Measurements from ENCODE around the gene ECT2. TPM values are rescaled to one million over a fixed set of nuclear protein-coding genes. Genes with fewer than 3 reads are reported as not detected.
A peak's percentile ranks its signal among the peaks of the same experiment; 100 is the strongest.

ECT2 gene
- total RNA-seq, 2 donors from 2014 or later: 10.3 to 12.1 TPM

DNA sequence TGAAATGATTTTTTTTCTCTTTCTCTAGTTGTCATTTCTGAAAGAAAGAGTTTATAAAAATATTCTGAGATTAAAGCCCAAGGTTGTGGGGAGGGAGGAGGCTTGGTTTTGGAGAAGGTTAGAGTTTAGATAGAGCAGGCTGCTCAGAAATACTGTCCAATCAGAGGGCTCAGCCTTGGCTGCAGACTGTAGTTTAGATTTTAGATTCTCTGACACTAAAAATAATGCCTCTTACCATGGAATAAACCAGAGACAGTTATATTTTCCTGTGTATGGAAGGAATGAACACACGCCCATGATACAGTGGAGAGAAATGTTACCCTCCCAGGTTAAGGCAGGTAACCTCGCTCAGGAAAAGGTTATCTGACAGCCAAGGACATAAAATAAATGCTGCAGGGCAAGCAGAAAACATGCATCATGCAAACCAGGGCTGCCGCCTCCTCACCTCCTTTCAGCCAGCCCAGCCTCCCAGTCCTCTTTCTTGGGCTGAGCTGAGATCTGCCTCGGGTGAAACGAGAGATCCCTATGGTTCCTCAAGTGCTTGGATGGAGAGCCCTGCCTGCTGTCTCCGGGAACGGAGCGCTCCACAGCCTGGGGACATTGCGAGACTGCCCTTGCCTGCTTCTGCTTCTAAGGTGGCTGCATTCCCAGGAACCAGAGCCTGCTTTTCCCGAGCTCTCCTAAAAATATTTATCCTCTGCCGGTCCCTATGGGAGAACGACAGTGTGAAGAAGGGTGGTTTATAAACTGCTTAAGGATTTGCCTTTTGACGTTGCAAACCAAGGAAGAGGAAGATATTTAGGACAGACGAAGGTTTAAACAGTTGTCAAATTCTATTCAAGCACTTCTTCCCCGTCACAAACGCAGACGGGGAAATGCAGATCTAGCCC, 40.5 kb upstream of the ECT2 start:
- Histone ChIP-seq H3K27ac (peak overlapping the region; percentile 80 to 88), H3K4me1 (replicated peaks) (no peaks in the 10 kb centered on the region), H3K36me3 (no peaks in the 10 kb centered on the region), H3K9me3 (no peaks in the 10 kb centered on the region), H3K27me3 (replicated peaks; ENCODE audit: insufficient read depth) (no peaks in the 10 kb centered on the region), H3K4me3 (peak overlapping the region; percentile 71 to 87)
- DNase-seq (ENCODE audit: low spot score): peak; percentile 50
- intact Hi-C loops (cut with DNase I): loop anchor here (5.0 kb wide), 1 partner anchor 33 kb away; no protein-coding TSS in a partner anchor
- TF ChIP-seq POLR2A (IDR thresholded peaks at IDR 0.05) (no peak), POLR2AphosphoS5 (IDR thresholded peaks at IDR 0.05) (no peak)
- TF ChIP-seq, protein P1, sequence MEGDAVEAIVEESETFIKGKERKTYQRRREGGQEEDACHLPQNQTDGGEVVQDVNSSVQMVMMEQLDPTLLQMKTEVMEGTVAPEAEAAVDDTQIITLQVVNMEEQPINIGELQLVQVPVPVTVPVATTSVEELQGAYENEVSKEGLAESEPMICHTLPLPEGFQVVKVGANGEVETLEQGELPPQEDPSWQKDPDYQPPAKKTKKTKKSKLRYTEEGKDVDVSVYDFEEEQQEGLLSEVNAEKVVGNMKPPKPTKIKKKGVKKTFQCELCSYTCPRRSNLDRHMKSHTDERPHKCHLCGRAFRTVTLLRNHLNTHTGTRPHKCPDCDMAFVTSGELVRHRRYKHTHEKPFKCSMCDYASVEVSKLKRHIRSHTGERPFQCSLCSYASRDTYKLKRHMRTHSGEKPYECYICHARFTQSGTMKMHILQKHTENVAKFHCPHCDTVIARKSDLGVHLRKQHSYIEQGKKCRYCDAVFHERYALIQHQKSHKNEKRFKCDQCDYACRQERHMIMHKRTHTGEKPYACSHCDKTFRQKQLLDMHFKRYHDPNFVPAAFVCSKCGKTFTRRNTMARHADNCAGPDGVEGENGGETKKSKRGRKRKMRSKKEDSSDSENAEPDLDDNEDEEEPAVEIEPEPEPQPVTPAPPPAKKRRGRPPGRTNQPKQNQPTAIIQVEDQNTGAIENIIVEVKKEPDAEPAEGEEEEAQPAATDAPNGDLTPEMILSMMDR (IDR thresholded peaks at IDR 0.05): no peak
- WGBS: 2% methylated on average over 17 of the region's 17 CpGs

DNA sequence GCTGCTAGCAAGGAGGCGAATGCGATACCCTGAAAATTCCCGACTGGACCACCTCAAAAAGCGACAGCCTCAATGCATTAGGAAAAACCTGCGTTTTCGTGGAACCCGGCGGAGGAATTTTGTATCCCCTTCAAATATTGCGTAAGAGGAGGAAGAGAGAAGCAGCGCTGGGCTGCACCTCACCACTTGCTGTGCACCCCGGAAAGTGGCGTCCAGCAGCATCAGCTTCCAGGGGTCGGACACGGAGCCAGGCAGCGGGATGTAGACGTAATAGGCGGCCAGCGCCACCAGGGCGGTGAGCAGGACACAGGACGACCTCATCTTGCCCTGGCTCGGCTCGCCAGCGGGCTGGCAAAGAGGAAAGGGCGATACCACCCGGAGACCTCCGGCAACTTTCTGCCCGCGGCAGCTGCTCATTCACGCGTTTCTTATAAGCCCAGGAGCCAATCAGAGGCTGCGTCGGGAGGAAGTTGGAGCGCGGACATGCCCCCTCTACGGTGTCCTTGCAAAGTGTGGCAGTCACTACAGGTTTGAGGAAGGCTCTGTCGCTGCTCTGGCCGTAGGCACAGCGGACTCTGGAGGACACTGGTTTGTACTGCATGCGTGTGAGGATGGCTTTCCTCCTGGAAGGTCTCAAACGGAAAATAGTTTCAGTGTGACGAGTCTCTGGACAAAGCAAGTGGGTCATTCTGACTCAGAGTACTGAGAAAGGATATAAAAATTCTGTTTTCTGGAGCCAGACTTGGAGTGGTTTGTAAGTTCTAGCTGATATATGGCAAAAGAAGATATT, 39.7 kb upstream of the ECT2 start, which contains the start of gene NCEH1:
Gene NCEH1, minus strand, starts transcription at position 404 of the 790 bp plus-strand sequence. Its CDS starts 83 bp downstream, at position 321.
- under 1% methylated on average over 41 of the region's 41 CpGs for WGBS

DNA sequence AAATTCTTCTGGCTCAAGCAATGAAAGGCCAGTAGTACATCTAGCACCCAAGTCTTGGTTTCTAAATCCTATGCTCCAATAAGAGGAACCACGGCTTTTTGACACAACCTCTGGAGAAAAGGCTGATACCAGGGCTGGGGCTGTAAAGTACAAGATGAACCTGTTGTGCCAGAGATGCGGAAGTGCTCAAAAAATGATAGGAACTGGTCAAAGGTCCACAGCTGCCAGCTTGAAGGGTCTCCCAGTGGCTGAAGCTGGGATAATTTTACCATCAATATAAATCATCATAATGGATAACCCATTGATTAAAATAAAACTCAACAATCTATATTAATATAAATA, 39.1 kb upstream of the ECT2 start:
- no peaks in the 10 kb centered on the region for H3K9me3 ChIP-seq
- H3K27me3 ChIP-seq (replicated peaks; ENCODE audit: insufficient read depth): no peaks in the 10 kb centered on the region
- H3K4me1 ChIP-seq (replicated peaks): no peaks in the 10 kb centered on the region
- intact Hi-C loops (cut with DNase I): loop anchor here (5.0 kb wide), 1 partner anchor 34 kb away; no protein-coding TSS in a partner anchor
- H3K27ac ChIP-seq: peak overlapping the region; percentile 80 to 88
- WGBS: 15% methylated on average over 2 of the region's 2 CpGs
- TF ChIP-seq POLR2AphosphoS5 (IDR thresholded peaks at IDR 0.05) (no peak), POLR2A (IDR thresholded peaks at IDR 0.05) (no peak)
- TF ChIP-seq, protein P1 (IDR thresholded peaks at IDR 0.05): no peak
- peak overlapping the region; percentile 71 to 87 for H3K4me3 ChIP-seq
- no peaks in the 10 kb centered on the region for H3K36me3 ChIP-seq
- DNase-seq (ENCODE audit: low spot score): no peak

More for the DNA sequence above, 39.7 kb upstream of the ECT2 start, which contains the start of gene NCEH1:
- no peaks in the 10 kb centered on the region for H3K4me1 ChIP-seq (replicated peaks)
- H3K36me3 ChIP-seq: no peaks in the 10 kb centered on the region
- TF ChIP-seq, protein P1 (IDR thresholded peaks at IDR 0.05): peak; percentile 54 to 92 (median 84)
- TF ChIP-seq POLR2A (IDR thresholded peaks at IDR 0.05): peak; percentile 85
- peak; percentile 83 for TF ChIP-seq POLR2AphosphoS5 (IDR thresholded peaks at IDR 0.05)
- H3K9me3 ChIP-seq: no peaks in the 10 kb centered on the region
- peak; percentile 92 for DNase-seq (ENCODE audit: low spot score)
- intact Hi-C loops (cut with DNase I): loop anchor here (5.0 kb wide), 1 partner anchor 34 kb away; no protein-coding TSS in a partner anchor
- peak within 1 kb of the TSS; percentile 71 to 87 for H3K4me3 ChIP-seq
- H3K27ac ChIP-seq: peak within 1 kb of the TSS; percentile 80 to 88
- H3K27me3 ChIP-seq (replicated peaks; ENCODE audit: insufficient read depth): no peaks in the 10 kb centered on the region

DNA sequence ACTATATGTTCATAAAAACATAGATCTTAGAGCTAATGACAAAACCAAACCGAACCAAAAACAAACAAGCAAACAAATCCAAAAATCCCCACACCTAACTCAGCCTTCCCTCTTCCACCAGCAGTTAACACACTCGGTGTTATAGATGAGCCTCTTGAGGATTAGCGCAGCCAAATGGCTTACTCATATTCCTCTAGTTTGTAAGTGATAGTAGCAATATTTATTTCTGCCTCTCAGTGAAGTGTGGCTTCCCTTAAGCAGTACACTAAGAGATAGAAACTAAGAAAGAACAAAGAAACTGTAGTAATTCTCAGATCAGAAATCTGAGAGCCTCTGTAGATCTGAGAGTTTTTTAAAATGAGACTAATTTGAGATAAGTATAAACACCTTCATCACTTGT, 37.2 kb upstream of the ECT2 start:
- no peak for DNase-seq (ENCODE audit: low spot score)
- no peaks in the 10 kb centered on the region for H3K9me3 ChIP-seq
- intact Hi-C loops (cut with DNase I): loop anchor here (5.0 kb wide), 1 partner anchor 36 kb away; no protein-coding TSS in a partner anchor
- no peak overlapping the region for H3K4me3 ChIP-seq
- H3K27ac ChIP-seq: no peak overlapping the region
- H3K36me3 ChIP-seq: no peaks in the 10 kb centered on the region
- no peaks in the 10 kb centered on the region for H3K27me3 ChIP-seq (replicated peaks; ENCODE audit: insufficient read depth)
- TF ChIP-seq POLR2A (IDR thresholded peaks at IDR 0.05) (no peak), POLR2AphosphoS5 (IDR thresholded peaks at IDR 0.05) (no peak)
- TF ChIP-seq, protein P1 (IDR thresholded peaks at IDR 0.05): no peak
- no peaks in the 10 kb centered on the region for H3K4me1 ChIP-seq (replicated peaks)
- WGBS: 72% methylated on average over 3 of the region's 3 CpGs
